ENCODE data around the gene ZNF354C.
A peak's percentile ranks its signal among the peaks of the same experiment; 100 is the strongest.

DNA sequence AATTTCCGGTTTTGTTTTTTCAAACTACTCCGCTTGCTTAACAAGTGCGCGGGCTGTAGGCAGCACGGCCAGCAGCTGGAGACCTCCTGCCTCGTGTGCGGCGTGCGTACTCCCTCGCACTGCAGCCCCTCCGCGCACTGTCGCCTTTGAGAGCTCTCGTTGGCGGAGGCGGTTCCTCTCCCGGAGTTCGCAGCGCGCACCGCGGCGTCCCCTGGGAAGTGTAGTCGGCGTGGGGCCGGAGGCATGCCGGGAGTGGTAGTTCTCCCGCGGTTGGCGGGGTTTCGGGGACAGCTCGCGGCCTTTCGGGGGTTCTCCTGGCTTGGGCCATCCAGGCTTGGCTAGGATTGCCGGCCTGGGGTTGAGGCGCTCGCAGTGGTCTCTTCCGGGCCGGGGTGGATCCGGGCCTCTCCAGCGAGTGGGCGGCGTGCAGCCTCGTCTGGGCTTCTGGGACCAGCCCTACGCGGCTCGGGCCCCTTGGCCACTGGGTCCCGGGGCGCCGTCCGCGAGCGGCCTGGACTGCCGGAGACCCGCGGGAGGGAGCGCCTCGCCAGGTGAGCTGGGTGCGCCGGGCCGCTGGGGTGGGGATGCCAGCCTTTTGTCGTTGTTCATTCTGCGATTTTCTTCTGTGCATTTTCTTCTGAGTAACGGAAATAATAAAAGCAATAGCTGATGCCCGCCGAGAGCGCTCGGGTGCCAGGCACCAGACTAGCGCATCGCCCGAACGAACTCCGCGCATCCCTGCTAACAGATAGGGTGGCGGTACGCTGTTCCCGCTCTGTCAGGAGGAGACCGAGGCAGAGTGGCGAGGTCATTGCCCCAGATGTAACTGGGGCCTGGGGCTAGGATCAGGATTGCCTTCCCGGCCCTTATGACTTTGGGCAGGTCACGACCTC lies at the start of gene ZNF354C:
- peak; percentile 42 for TF ChIP-seq TAF1 (IDR thresholded peaks at IDR 0.05; ENCODE audit: low read depth)
- TF ChIP-seq, protein P1, sequence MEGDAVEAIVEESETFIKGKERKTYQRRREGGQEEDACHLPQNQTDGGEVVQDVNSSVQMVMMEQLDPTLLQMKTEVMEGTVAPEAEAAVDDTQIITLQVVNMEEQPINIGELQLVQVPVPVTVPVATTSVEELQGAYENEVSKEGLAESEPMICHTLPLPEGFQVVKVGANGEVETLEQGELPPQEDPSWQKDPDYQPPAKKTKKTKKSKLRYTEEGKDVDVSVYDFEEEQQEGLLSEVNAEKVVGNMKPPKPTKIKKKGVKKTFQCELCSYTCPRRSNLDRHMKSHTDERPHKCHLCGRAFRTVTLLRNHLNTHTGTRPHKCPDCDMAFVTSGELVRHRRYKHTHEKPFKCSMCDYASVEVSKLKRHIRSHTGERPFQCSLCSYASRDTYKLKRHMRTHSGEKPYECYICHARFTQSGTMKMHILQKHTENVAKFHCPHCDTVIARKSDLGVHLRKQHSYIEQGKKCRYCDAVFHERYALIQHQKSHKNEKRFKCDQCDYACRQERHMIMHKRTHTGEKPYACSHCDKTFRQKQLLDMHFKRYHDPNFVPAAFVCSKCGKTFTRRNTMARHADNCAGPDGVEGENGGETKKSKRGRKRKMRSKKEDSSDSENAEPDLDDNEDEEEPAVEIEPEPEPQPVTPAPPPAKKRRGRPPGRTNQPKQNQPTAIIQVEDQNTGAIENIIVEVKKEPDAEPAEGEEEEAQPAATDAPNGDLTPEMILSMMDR (IDR thresholded peaks at IDR 0.05; ENCODE audit: poor library complexity, severe bottlenecking): peak; percentile 11
- TF ChIP-seq, protein P2, sequence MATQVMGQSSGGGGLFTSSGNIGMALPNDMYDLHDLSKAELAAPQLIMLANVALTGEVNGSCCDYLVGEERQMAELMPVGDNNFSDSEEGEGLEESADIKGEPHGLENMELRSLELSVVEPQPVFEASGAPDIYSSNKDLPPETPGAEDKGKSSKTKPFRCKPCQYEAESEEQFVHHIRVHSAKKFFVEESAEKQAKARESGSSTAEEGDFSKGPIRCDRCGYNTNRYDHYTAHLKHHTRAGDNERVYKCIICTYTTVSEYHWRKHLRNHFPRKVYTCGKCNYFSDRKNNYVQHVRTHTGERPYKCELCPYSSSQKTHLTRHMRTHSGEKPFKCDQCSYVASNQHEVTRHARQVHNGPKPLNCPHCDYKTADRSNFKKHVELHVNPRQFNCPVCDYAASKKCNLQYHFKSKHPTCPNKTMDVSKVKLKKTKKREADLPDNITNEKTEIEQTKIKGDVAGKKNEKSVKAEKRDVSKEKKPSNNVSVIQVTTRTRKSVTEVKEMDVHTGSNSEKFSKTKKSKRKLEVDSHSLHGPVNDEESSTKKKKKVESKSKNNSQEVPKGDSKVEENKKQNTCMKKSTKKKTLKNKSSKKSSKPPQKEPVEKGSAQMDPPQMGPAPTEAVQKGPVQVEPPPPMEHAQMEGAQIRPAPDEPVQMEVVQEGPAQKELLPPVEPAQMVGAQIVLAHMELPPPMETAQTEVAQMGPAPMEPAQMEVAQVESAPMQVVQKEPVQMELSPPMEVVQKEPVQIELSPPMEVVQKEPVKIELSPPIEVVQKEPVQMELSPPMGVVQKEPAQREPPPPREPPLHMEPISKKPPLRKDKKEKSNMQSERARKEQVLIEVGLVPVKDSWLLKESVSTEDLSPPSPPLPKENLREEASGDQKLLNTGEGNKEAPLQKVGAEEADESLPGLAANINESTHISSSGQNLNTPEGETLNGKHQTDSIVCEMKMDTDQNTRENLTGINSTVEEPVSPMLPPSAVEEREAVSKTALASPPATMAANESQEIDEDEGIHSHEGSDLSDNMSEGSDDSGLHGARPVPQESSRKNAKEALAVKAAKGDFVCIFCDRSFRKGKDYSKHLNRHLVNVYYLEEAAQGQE (IDR thresholded peaks at IDR 0.05; ENCODE audit: borderline replicate concordance): no peak
- peak; percentile 51 for TF ChIP-seq MXI1 (conservative IDR thresholded peaks at IDR 0.05; ENCODE audit: poor library complexity, severe bottlenecking)
- no peak for TF ChIP-seq EZH2 (IDR thresholded peaks at IDR 0.05; ENCODE audit: borderline replicate concordance, insufficient read depth, low read length, poor library complexity, severe bottlenecking)
- TF ChIP-seq EP300 (conservative IDR thresholded peaks at IDR 0.05; ENCODE audit: poor library complexity, severe bottlenecking): no peak
- TF ChIP-seq POLR2AphosphoS5 (IDR thresholded peaks at IDR 0.05): peak; percentile 49
- no peak for TF ChIP-seq SMC3 (conservative IDR thresholded peaks at IDR 0.05; ENCODE audit: poor library complexity)
- peak; percentile 17 for TF ChIP-seq RAD21 (conservative IDR thresholded peaks at IDR 0.05)
